ENCODE measurements around the gene SLC15A2.

Gene SLC15A2

GRCh38 chr3:121883507-121883906 lies 10.7 kb upstream of the SLC15A2 start:
- H3K9me3 ChIP-seq (ENCODE audit: control insufficient read depth, insufficient read depth, low read length), result no peaks in the 10 kb centered on the region
- H3K27me3 ChIP-seq (ENCODE audit: control insufficient read depth, insufficient read depth, low read length), result no peaks in the 10 kb centered on the region
- H3K9ac ChIP-seq (ENCODE audit: low read depth, low read length), result no peak overlapping the region
- no peaks in the 10 kb centered on the region for H3K4me1 ChIP-seq (ENCODE audit: control insufficient read depth, insufficient read depth, low read length)
- no peaks in the 10 kb centered on the region for H3K36me3 ChIP-seq (ENCODE audit: control insufficient read depth, insufficient read depth, low read length)
- H3K4me3 ChIP-seq (ENCODE audit: low read depth, low read length), result no peak overlapping the region

DNA sequence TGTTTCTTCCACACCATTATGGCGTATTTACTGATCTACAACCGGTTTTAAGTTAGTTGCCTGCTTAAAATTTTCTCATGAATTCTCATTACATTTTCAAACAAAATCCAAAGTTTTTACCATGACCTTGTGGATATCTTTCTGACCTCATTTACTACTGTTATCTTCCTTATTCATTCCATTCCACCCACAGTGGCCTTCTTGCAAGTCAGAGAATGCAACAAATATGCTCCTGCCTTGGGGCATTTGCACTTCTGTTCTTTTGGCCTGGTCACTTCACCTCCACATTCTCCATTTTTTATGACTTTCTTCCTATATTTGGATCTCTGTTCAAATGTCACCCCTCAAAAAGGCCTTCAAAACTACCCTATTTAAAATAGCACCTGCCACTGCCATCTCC lies 8.8 kb upstream of the SLC15A2 start:
- Histone ChIP-seq H3K36me3 (ENCODE audit: control insufficient read depth, insufficient read depth, low read length) (no peaks in the 10 kb centered on the region), H3K4me1 (ENCODE audit: control insufficient read depth, insufficient read depth, low read length) (no peaks in the 10 kb centered on the region), H3K9me3 (ENCODE audit: control insufficient read depth, insufficient read depth, low read length) (no peaks in the 10 kb centered on the region), H3K27me3 (ENCODE audit: control insufficient read depth, insufficient read depth, low read length) (no peaks in the 10 kb centered on the region), H3K4me3 (ENCODE audit: low read depth, low read length) (no peak overlapping the region), H3K9ac (ENCODE audit: low read depth, low read length) (no peak overlapping the region)

DNA sequence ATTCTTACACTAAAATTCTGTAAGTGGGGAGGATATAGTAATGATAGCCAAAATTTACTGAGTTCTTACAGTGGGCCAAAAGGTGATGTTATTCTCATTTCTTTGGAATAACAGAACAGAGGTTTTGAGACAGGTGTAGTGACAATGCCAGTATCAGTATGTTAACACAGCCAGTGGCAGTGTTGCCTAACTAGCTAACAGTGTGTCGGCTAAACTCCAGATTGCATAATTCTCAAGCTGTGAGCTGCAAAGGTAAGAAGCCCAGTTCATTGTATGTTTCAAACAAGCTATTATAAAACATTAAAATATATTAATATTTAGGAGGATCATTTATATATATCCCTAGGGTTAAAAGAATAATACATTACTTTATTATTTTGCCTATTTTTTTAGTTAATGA lies 920 bp downstream of the SLC15A2 start:
- no peak overlapping the region for H3K4me3 ChIP-seq (ENCODE audit: low read depth, low read length)

DNA sequence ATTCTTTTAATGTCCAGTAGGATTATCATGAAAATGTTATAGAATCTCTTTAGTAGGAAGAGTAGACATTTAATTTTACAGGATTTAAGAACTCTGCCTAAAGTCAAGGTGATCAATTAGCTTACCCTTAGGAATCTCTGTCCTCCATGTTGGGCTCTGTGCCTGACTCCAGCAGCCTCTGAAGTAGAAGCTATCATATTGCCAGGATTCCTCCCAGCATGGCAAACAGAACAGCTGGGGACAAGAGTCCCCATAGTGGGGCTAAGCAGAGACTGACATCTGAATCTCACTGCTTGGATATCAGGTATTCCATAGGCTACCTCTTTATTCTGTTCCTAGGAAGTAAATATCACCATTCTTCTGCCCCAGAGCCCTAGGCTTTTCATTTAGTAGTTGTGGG lies 1.5 kb downstream of the SLC15A2 start:
- Histone ChIP-seq H3K4me3 (ENCODE audit: low read depth, low read length) (no peak overlapping the region), H3K36me3 (ENCODE audit: control insufficient read depth, insufficient read depth, low read length) (no peaks in the 10 kb centered on the region), H3K4me1 (ENCODE audit: control insufficient read depth, insufficient read depth, low read length) (peaks cover 23% of the 10 kb centered on the region), H3K9ac (ENCODE audit: low read depth, low read length) (no peak overlapping the region), H3K27me3 (ENCODE audit: control insufficient read depth, insufficient read depth, low read length) (no peaks in the 10 kb centered on the region), H3K9me3 (ENCODE audit: control insufficient read depth, insufficient read depth, low read length) (no peaks in the 10 kb centered on the region)

More for the DNA sequence above, 920 bp downstream of the SLC15A2 start:
- H3K4me1 ChIP-seq (ENCODE audit: control insufficient read depth, insufficient read depth, low read length), result peaks cover 23% of the 10 kb centered on the region
- no peaks in the 10 kb centered on the region for H3K9me3 ChIP-seq (ENCODE audit: control insufficient read depth, insufficient read depth, low read length)
- no peaks in the 10 kb centered on the region for H3K36me3 ChIP-seq (ENCODE audit: control insufficient read depth, insufficient read depth, low read length)
- no peak overlapping the region for H3K9ac ChIP-seq (ENCODE audit: low read depth, low read length)
- H3K27me3 ChIP-seq (ENCODE audit: control insufficient read depth, insufficient read depth, low read length), result no peaks in the 10 kb centered on the region

- H3K4me1 ChIP-seq (ENCODE audit: control insufficient read depth, insufficient read depth, low read length), result peaks cover 23% of the 10 kb centered on the region
- no peaks in the 10 kb centered on the region for H3K27me3 ChIP-seq (ENCODE audit: control insufficient read depth, insufficient read depth, low read length)
- H3K9me3 ChIP-seq (ENCODE audit: control insufficient read depth, insufficient read depth, low read length), result no peaks in the 10 kb centered on the region
- H3K9ac ChIP-seq (ENCODE audit: low read depth, low read length), result no peak overlapping the region
- no peak overlapping the region for H3K4me3 ChIP-seq (ENCODE audit: low read depth, low read length)
- H3K36me3 ChIP-seq (ENCODE audit: control insufficient read depth, insufficient read depth, low read length), result no peaks in the 10 kb centered on the region
These were observed 2.6 kb downstream of the SLC15A2 start for GRCh38 chr3:121896823-121897222.

GRCh38 chr3:121897296-121897695 lies 3.1 kb downstream of the SLC15A2 start:
- Histone ChIP-seq H3K36me3 (ENCODE audit: control insufficient read depth, insufficient read depth, low read length) (no peaks in the 10 kb centered on the region), H3K9me3 (ENCODE audit: control insufficient read depth, insufficient read depth, low read length) (no peaks in the 10 kb centered on the region), H3K27me3 (ENCODE audit: control insufficient read depth, insufficient read depth, low read length) (no peaks in the 10 kb centered on the region), H3K4me3 (ENCODE audit: low read depth, low read length) (no peak overlapping the region), H3K9ac (ENCODE audit: low read depth, low read length) (no peak overlapping the region), H3K4me1 (ENCODE audit: control insufficient read depth, insufficient read depth, low read length) (peaks cover 23% of the 10 kb centered on the region)

DNA sequence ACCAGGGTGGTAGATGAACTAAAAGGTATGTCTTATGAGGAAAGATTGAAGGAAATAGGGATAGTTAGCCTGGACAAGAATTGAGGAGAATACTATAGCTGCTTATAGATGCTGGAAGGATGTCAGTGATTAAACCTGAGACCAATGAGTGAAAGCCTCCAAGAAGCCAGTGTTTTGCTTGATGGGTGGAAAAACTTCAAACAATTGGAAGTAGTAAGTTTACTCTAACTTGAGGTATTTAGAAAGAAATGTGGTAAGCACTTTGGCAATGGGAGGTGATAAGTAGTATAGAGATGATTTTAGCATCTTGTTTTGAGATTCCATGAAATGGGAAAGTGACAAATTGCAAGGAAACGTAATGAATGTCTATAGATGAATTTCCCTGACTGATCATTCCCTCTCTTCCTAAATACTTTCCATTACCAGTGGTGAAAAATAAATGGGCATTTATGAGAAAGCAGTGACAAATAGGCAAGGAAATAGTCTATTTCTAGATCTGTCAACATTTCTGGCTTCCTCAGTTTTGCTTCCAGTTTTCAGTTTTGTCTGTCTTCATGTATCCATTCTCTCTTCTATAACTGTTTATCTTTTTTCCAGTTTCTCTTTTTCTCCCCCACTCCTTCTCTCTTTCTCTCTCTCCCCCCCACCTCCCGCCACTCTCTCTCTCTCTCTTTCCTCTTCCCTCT lies 19.2 kb downstream of the SLC15A2 start:
- H3K9me3 ChIP-seq (ENCODE audit: control insufficient read depth, insufficient read depth, low read length), result no peaks in the 10 kb centered on the region
- H3K4me3 ChIP-seq (ENCODE audit: low read depth, low read length), result no peak overlapping the region
- H3K27me3 ChIP-seq (ENCODE audit: control insufficient read depth, insufficient read depth, low read length), result no peaks in the 10 kb centered on the region
- no peak overlapping the region for H3K9ac ChIP-seq (ENCODE audit: low read depth, low read length)
- H3K4me1 ChIP-seq (ENCODE audit: control insufficient read depth, insufficient read depth, low read length), result peaks cover 6% of the 10 kb centered on the region
- H3K36me3 ChIP-seq (ENCODE audit: control insufficient read depth, insufficient read depth, low read length), result no peaks in the 10 kb centered on the region

- Histone ChIP-seq H3K36me3 (ENCODE audit: control insufficient read depth, insufficient read depth, low read length) (no peaks in the 10 kb centered on the region), H3K9me3 (ENCODE audit: control insufficient read depth, insufficient read depth, low read length) (no peaks in the 10 kb centered on the region), H3K4me3 (ENCODE audit: low read depth, low read length) (no peak overlapping the region), H3K27me3 (ENCODE audit: control insufficient read depth, insufficient read depth, low read length) (no peaks in the 10 kb centered on the region), H3K9ac (ENCODE audit: low read depth, low read length) (no peak overlapping the region), H3K4me1 (ENCODE audit: control insufficient read depth, insufficient read depth, low read length) (peaks cover 6% of the 10 kb centered on the region)
These were observed 20.1 kb downstream of the SLC15A2 start for GRCh38 chr3:121914081-121914998.

DNA sequence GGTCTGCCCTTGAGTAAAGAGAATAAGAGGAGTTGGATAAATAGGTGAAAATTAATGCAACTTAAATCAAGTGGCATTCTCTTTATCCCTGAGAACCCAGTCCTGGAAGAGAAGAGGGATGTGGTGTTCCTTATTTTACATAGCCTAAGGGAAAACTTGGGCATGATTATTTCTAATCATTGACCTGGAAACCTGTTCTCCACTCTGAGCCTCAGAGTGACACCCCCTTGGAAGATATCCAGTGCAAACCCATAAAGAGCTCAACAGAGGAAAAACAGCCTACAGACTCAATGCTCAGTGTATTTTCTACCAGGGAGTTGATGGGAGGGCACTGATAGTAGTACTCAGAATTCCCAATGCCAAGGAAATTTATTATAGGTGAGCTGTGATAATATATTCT lies 22.0 kb downstream of the SLC15A2 start:
- Histone ChIP-seq H3K4me3 (ENCODE audit: low read depth, low read length) (no peak overlapping the region), H3K4me1 (ENCODE audit: control insufficient read depth, insufficient read depth, low read length) (peaks cover 6% of the 10 kb centered on the region), H3K36me3 (ENCODE audit: control insufficient read depth, insufficient read depth, low read length) (no peaks in the 10 kb centered on the region), H3K9me3 (ENCODE audit: control insufficient read depth, insufficient read depth, low read length) (no peaks in the 10 kb centered on the region), H3K27me3 (ENCODE audit: control insufficient read depth, insufficient read depth, low read length) (no peaks in the 10 kb centered on the region), H3K9ac (ENCODE audit: low read depth, low read length) (no peak overlapping the region)

DNA sequence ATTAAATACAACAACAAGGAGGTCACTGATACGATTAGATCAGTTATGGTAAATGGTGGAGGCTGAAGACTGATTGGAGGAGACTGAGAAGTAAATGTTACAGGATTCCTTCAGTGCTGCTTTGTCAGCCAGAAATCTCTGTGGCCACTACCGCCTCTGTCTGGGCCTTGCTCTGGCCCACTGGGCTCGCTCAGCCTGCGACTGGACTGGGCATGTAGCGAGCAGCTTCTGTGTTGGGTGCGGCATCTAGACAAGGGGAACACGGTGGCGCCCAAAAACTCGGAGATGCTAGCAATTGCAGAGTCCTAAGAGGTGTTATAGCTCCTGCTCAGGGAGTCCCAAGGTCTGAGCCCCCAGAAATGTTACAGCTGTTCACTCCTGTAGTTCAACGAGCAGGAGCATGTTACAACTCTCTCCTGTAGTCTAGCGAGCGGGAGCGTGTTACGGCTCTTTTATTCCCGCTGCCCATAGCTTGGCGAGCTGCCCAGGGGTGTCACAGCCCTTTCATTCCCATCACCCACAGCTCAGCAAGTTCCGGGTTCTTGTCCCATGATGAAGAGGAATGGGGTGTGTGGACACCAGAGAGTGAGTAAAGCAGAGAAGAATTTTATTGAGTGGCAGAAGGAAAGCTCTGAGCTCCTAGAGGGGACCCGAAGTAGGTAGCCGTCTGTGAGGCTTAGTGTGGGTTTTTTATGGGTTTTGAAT lies 24.7 kb downstream of the SLC15A2 start:
- no peaks in the 10 kb centered on the region for H3K9me3 ChIP-seq (ENCODE audit: control insufficient read depth, insufficient read depth, low read length)

GRCh38 chr3:121924734-121925133 lies 30.5 kb downstream of the SLC15A2 start:
- no peaks in the 10 kb centered on the region for H3K36me3 ChIP-seq (ENCODE audit: control insufficient read depth, insufficient read depth, low read length)
- H3K4me1 ChIP-seq (ENCODE audit: control insufficient read depth, insufficient read depth, low read length), result no peaks in the 10 kb centered on the region
- H3K4me3 ChIP-seq (ENCODE audit: low read depth, low read length), result no peak overlapping the region

More for the DNA sequence above, 24.7 kb downstream of the SLC15A2 start:
- H3K9ac ChIP-seq (ENCODE audit: low read depth, low read length), result no peak overlapping the region
- H3K4me1 ChIP-seq (ENCODE audit: control insufficient read depth, insufficient read depth, low read length), result peaks cover 6% of the 10 kb centered on the region
- no peaks in the 10 kb centered on the region for H3K36me3 ChIP-seq (ENCODE audit: control insufficient read depth, insufficient read depth, low read length)
- H3K27me3 ChIP-seq (ENCODE audit: control insufficient read depth, insufficient read depth, low read length), result no peaks in the 10 kb centered on the region
- H3K4me3 ChIP-seq (ENCODE audit: low read depth, low read length), result no peak overlapping the region

More at GRCh38 chr3:121924734-121925133, 30.5 kb downstream of the SLC15A2 start:
- Histone ChIP-seq H3K27me3 (ENCODE audit: control insufficient read depth, insufficient read depth, low read length) (no peaks in the 10 kb centered on the region), H3K9ac (ENCODE audit: low read depth, low read length) (no peak overlapping the region), H3K9me3 (ENCODE audit: control insufficient read depth, insufficient read depth, low read length) (no peaks in the 10 kb centered on the region)

Data from iPS-15b (cell line).